HG03097 (cell line): ENCODE data around the gene SALL2.

Source experiments
- ATAC-seq: cut with Tn5 transposase; IDR thresholded peaks from one replicate; pipeline ENCODE4 v1.9.1; 2021; ENCODE audit not compliant: unreplicated experiment, low FRiP score

Gene SALL2

GRCh38 chr14:21494902-21495762 is 31.0 kb downstream of the SALL2 start:
- no peak for ATAC-seq

- ATAC-seq, result no peak
Measured at GRCh38 chr14:21486640-21487087, 39.5 kb downstream of the SALL2 start.

- peak; percentile 99 for ATAC-seq
Measured at GRCh38 chr14:21476925-21477681, 49.0 kb downstream of the SALL2 start, which contains the start of the genes RAB2B and TOX4. RAB2B (minus strand) TSS chr14:21476959; CDS start chr14:21476872, 87 bp downstream. TOX4 (plus strand) TSS chr14:21477195; CDS start chr14:21477279, 84 bp downstream.

- peak; percentile 31 for ATAC-seq
Measured at GRCh38 chr14:21476523-21476924, 49.6 kb downstream of the SALL2 start.

- ATAC-seq, result no peak
Measured at GRCh38 chr14:21475767-21476522, 50.2 kb downstream of the SALL2 start.
